RWPE2 (cell line): ENCODE data around the gene ST3GAL3.

ENCODE experiments used
- ATAC-seq: fragments of 200-7000 bp; cut with Tn5 transposase; 3 replicates; pipeline ENCODE4 v1.9.1; 2021; ENCODE audit warnings: low read depth
- DNase-seq: peaks from one replicate; pipeline ENCODE4 v3.0.0-alpha.2; 2020; ENCODE audit warnings: low spot score
- H3K27ac ChIP-seq: fragments of 450-650 bp; 2 replicates; pipeline ENCODE4 v1.5.1; 2017; ENCODE audit warnings: mild to moderate bottlenecking; ENCODE audit not compliant: poor library complexity, severe bottlenecking
- H3K27me3 ChIP-seq: fragments of 250-450 bp; sonication (Bioruptor Pico); 2 replicates; pipeline ENCODE4 v1.5.1; 2021; ENCODE audit warnings: mild to moderate bottlenecking, moderate library complexity; ENCODE audit not compliant: insufficient read depth, poor library complexity, severe bottlenecking
- H3K36me3 ChIP-seq: fragments of 250-450 bp; sonication (Bioruptor Pico); 2 replicates; pipeline ENCODE4 v1.5.1; 2020; ENCODE audit warnings: low read depth, mild to moderate bottlenecking, moderate library complexity
- H3K4me1 ChIP-seq: fragments of 250-450 bp; sonication (Bioruptor Pico); 2 replicates; pipeline ENCODE4 v1.5.1; 2021; ENCODE audit warnings: mild to moderate bottlenecking, moderate library complexity; ENCODE audit not compliant: insufficient read depth, poor library complexity, severe bottlenecking
- H3K4me3 ChIP-seq: fragments of 250-450 bp; sonication (Bioruptor Pico); 2 replicates; pipeline ENCODE4 v1.5.1; 2021; ENCODE audit warnings: mild to moderate bottlenecking, moderate library complexity; ENCODE audit not compliant: severe bottlenecking
- H3K9me3 ChIP-seq: fragments of 250-450 bp; sonication (Bioruptor Pico); 2 replicates; pipeline ENCODE4 v1.5.1; 2021; ENCODE audit warnings: mild to moderate bottlenecking, moderate library complexity; ENCODE audit not compliant: severe bottlenecking
- TF ChIP-seq, protein P1 (sequence below): fragments of 450-650 bp; IDR thresholded peaks from one replicate; pipeline ENCODE4 v1.5.1; 2017; ENCODE audit warnings: mild to moderate bottlenecking, moderate library complexity; ENCODE audit not compliant: poor library complexity, severe bottlenecking

The ST3GAL3 gene

DNA sequence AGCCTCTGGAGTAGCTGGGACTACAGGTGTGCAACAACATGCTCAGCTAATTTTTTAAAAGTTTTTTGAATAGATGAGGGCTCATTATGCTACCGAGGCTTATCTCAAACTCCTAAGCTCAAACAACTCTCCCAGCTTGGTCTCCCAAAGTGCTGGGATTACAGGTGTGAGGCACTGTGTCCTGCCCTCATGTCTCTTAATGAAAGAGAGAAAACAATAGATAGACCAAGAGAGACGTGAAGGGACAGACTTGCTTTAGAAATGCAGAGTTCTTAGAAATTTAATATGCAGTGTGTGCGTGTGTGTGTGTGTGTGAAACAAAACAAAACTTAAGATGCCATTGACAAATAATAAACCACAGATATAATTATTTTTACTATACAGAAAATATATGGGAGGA is 105.2 kb downstream of the ST3GAL3 start:
- Histone ChIP-seq H3K4me3 (no peak overlapping the region), H3K4me1 (no peaks in the 10 kb centered on the region), H3K36me3 (peaks cover 4% of the 10 kb centered on the region; the same call in 1 of the 2 replicates), H3K27ac (no peak overlapping the region), H3K9me3 (peaks cover 6% of the 10 kb centered on the region), H3K27me3 (no peaks in the 10 kb centered on the region)
- TF ChIP-seq, protein P1, sequence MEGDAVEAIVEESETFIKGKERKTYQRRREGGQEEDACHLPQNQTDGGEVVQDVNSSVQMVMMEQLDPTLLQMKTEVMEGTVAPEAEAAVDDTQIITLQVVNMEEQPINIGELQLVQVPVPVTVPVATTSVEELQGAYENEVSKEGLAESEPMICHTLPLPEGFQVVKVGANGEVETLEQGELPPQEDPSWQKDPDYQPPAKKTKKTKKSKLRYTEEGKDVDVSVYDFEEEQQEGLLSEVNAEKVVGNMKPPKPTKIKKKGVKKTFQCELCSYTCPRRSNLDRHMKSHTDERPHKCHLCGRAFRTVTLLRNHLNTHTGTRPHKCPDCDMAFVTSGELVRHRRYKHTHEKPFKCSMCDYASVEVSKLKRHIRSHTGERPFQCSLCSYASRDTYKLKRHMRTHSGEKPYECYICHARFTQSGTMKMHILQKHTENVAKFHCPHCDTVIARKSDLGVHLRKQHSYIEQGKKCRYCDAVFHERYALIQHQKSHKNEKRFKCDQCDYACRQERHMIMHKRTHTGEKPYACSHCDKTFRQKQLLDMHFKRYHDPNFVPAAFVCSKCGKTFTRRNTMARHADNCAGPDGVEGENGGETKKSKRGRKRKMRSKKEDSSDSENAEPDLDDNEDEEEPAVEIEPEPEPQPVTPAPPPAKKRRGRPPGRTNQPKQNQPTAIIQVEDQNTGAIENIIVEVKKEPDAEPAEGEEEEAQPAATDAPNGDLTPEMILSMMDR, result no peak
- ATAC-seq, result no peak
- no peak for DNase-seq

DNA sequence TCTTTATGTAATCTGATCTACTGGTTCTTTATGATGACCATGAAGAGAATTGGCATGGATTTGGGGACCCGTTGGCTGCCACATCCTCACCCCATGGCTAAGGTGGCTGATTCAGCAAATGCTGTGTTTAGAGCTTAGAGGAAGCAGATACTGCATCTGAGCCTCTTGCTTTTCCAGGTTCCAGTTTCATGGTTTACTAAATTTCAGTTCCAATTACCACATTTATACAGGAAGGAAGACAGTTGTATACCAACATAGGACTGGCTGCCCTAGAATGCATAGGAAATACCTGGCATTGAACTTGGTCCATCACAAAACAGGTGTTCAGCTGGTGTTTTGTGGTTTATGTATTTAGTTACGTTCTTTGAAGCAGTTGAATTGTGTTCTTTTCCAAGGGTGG is 107.1 kb downstream of the ST3GAL3 start:
- no peak for ATAC-seq
- Histone ChIP-seq H3K4me1 (no peaks in the 10 kb centered on the region), H3K36me3 (peaks cover 17% of the 10 kb centered on the region), H3K9me3 (peaks cover 12% of the 10 kb centered on the region), H3K4me3 (no peak overlapping the region), H3K27ac (no peak overlapping the region), H3K27me3 (no peaks in the 10 kb centered on the region)
- DNase-seq, result no peak
- TF ChIP-seq, protein P1, result no peak

DNA sequence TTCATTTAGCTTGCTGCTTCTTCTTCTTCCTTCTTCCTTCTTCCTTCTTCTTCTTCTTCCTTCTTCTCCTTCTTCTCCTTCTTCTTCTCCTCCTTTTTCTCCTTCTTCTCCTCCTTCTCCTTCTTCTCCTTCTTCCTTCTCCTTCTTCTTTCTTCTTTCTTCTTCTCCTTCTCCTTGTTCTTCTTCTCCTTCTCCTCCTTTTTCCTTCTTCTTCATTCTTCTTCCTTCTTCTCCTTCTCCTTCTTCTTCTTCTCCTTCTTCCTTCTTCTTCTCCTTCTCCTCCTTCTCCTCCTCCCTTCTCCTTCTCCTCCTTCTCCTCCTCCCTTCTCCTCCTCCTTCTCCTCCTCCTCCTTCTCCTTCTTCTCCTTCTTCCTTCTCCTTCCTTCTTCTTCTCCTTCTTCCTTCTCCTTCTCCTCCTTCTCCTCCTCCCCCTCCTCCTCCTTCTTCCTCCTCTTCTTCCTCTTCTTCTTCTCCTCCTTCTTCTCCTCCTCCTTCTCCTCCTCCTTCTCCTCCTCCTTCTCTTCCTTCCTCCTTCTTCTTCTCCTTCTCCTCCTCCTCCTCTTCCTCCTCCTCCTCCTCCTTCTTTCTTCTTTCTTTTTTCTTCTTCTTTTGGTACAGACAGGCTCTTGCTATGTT is 110.1 kb downstream of the ST3GAL3 start:
- Histone ChIP-seq H3K27me3 (no peaks in the 10 kb centered on the region), H3K27ac (no peak overlapping the region), H3K4me1 (peaks cover 15% of the 10 kb centered on the region), H3K4me3 (no peak overlapping the region), H3K9me3 (peaks cover 12% of the 10 kb centered on the region), H3K36me3 (peaks cover 25% of the 10 kb centered on the region)
- TF ChIP-seq, protein P1, result no peak
- ATAC-seq, result no peak
- DNase-seq, result no peak

DNA sequence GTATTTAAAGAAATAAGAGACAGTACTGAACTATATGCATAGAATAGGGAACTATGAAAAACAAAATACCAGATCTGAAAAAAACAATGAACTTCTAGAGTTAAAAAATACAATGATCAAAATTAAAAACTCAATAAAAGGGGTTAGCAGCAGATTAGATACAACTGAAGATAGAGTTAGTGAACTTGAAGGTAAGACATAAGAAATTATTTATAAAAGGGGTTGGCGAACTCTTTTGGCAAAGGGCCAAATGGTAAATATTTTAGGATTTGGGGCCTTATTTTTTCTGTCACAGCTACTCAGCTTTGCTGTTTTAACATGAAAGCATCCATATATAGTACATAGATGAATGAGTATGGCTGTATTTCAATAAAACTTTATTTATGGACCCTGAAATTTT is 111.4 kb downstream of the ST3GAL3 start:
- no peak overlapping the region for H3K4me3 ChIP-seq
- H3K36me3 ChIP-seq, result peaks cover 25% of the 10 kb centered on the region
- DNase-seq (no peak), ATAC-seq (no peak)
- H3K27ac ChIP-seq, result no peak overlapping the region
- H3K27me3 ChIP-seq, result no peaks in the 10 kb centered on the region
- H3K4me1 ChIP-seq, result peaks cover 22% of the 10 kb centered on the region
- TF ChIP-seq, protein P1, result no peak
- H3K9me3 ChIP-seq, result peaks cover 12% of the 10 kb centered on the region

DNA sequence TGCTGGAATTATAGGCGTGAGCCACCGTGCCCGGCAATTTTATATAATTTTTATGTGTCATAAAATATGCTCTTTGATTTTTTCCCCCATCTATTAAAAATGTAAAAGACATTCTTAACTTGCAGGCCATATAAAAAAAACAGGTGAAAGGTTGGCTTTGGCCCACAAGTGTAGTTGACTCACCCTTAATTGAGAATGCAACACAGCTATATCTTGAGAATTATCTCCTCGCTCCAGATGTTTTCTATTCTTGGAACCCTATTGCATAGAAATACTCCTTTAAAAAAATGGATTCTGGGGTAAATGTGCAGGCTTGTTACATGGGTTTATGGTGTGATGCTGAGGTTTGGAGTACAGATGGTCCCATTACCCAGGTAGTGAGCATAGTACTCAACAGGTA is 112.0 kb downstream of the ST3GAL3 start:
- H3K4me1 ChIP-seq, result peaks cover 27% of the 10 kb centered on the region
- no peak for ATAC-seq
- DNase-seq, result no peak
- H3K27ac ChIP-seq, result no peak overlapping the region
- no peak overlapping the region for H3K4me3 ChIP-seq
- peaks cover 12% of the 10 kb centered on the region for H3K9me3 ChIP-seq
- no peaks in the 10 kb centered on the region for H3K27me3 ChIP-seq
- TF ChIP-seq, protein P1, result no peak
- H3K36me3 ChIP-seq, result peaks cover 25% of the 10 kb centered on the region
